ENCODE measurements around the gene ANG.

ANG gene

GRCh38 chr14:20676072-20676471, 12.5 kb upstream of the ANG start:
- H3K4me3 ChIP-seq (ENCODE audit: low read depth, low read length) = no peak overlapping the region
- no peak for TF ChIP-seq CTCF (IDR thresholded peaks at IDR 0.05; ENCODE audit: insufficient read depth, low read depth, low read length, missing control alignments)
- DNase-seq (ENCODE audit: low read depth) = no peak

GRCh38 chr14:20679907-20680306, 8.7 kb upstream of the ANG start:
- TF ChIP-seq CTCF (IDR thresholded peaks at IDR 0.05; ENCODE audit: insufficient read depth, low read depth, low read length, missing control alignments) = no peak
- DNase-seq (ENCODE audit: low read depth) = peak; percentile 41
- H3K4me3 ChIP-seq (ENCODE audit: low read depth, low read length) = peak overlapping the region; percentile 78

- DNase-seq (ENCODE audit: low read depth) = no peak
- TF ChIP-seq CTCF (IDR thresholded peaks at IDR 0.05; ENCODE audit: insufficient read depth, low read depth, low read length, missing control alignments) = no peak
- peak overlapping the region; percentile 78 for H3K4me3 ChIP-seq (ENCODE audit: low read depth, low read length)
Measured at GRCh38 chr14:20680363-20680762, 8.2 kb upstream of the ANG start.

- no peak for TF ChIP-seq CTCF (IDR thresholded peaks at IDR 0.05; ENCODE audit: insufficient read depth, low read depth, low read length, missing control alignments)
- DNase-seq (ENCODE audit: low read depth) = no peak
- H3K4me3 ChIP-seq (ENCODE audit: low read depth, low read length) = peak overlapping the region; percentile 78
Measured at GRCh38 chr14:20680843-20681347, 7.7 kb upstream of the ANG start.

GRCh38 chr14:20681348-20682126, 7.0 kb upstream of the ANG start:
- no peak for TF ChIP-seq CTCF (IDR thresholded peaks at IDR 0.05; ENCODE audit: insufficient read depth, low read depth, low read length, missing control alignments)
- peak overlapping the region; percentile 78 for H3K4me3 ChIP-seq (ENCODE audit: low read depth, low read length)
- peak; percentile 91 for DNase-seq (ENCODE audit: low read depth)

GRCh38 chr14:20682127-20682434, 6.5 kb upstream of the ANG start:
- H3K4me3 ChIP-seq (ENCODE audit: low read depth, low read length) = peak overlapping the region; percentile 78
- DNase-seq (ENCODE audit: low read depth) = no peak
- TF ChIP-seq CTCF (IDR thresholded peaks at IDR 0.05; ENCODE audit: insufficient read depth, low read depth, low read length, missing control alignments) = no peak

Data from GM12865 (cell line).